ENCODE data around the gene GPS1.

DNA sequence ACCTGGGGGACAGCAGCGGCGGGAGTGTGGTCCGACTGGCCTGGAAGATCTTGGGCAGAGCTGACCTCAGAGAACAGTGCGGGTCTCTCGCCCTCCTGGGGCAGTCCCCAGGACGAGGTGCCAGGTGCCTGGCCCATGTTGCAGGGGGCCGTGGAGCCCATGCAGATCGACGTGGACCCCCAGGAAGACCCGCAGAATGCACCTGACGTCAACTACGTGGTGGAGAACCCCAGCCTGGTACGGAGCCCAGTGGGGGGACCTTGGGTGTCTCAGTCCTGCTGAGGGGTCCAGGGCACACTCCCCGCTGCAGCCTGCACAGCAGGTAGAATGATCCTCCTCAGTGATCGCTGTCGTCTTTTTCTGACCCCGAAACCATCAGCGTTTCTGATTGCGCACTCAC lies 1.4 kb downstream of the GPS1 start:
- TF ChIP-seq CBX3 (IDR thresholded peaks at IDR 0.05; ENCODE audit: borderline replicate concordance in 1 of 2, low read length in 2 of 2) (no peak), MAZ (CRISPR knock-in tag; conservative IDR thresholded peaks at IDR 0.05 in 1 of 2, IDR thresholded peaks at IDR 0.05 in 1 of 2) (no peak), CEBPB (tag; IDR thresholded peaks at IDR 0.05) (no peak), SMC3 (conservative IDR thresholded peaks at IDR 0.05; ENCODE audit: insufficient read depth, low read depth, low read length) (no peak), BACH1 (tag; IDR thresholded peaks at IDR 0.05) (no peak), ZZZ3 (IDR thresholded peaks at IDR 0.05) (no peak), FOXA3 (CRISPR knock-in tag; conservative IDR thresholded peaks at IDR 0.05 in 1 of 2, IDR thresholded peaks at IDR 0.05 in 1 of 2) (no peak), ESRRA (IDR thresholded peaks at IDR 0.05; ENCODE audit: borderline replicate concordance, low read depth) (no peak), ZBTB8A (IDR thresholded peaks at IDR 0.05; ENCODE audit: partially characterized antibody) (no peak), CREB1 (IDR thresholded peaks at IDR 0.05) (no peak), CREB1 (CRISPR knock-in tag; IDR thresholded peaks at IDR 0.05) (no peak)
- TF ChIP-seq, protein P1, sequence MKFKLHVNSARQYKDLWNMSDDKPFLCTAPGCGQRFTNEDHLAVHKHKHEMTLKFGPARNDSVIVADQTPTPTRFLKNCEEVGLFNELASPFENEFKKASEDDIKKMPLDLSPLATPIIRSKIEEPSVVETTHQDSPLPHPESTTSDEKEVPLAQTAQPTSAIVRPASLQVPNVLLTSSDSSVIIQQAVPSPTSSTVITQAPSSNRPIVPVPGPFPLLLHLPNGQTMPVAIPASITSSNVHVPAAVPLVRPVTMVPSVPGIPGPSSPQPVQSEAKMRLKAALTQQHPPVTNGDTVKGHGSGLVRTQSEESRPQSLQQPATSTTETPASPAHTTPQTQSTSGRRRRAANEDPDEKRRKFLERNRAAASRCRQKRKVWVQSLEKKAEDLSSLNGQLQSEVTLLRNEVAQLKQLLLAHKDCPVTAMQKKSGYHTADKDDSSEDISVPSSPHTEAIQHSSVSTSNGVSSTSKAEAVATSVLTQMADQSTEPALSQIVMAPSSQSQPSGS (CRISPR knock-in tag; IDR thresholded peaks at IDR 0.05): no peak

Measured in K562 (cell line).